Right atrium auricular region (tissue), 2 donors: ENCODE data around the gene DSG2. TPM values are rescaled to one million over a fixed set of nuclear protein-coding genes. Genes with fewer than 3 reads are reported as not detected.
"Not testable (repeated sequence)": the region's sequence is repeated elsewhere in the genome, so short reads cannot be mapped to it uniquely, and the experiment has no call there.

Experiments
- DNase-seq: peaks from one replicate; pipeline ENCODE4 v3.0.0-alpha.2; 2019; ENCODE audit warnings: low spot score
- H3K27ac ChIP-seq, 2 donors: fragments of 200-600 bp; sonication (generic); 1 replicate in 1 of 2; 2 replicates in 1 of 2; pipeline ENCODE4 v1.5.1; 2016 to 2019
- H3K27me3 ChIP-seq, 2 donors: fragments of 200-600 bp; sonication (generic); one replicate each; pipeline versions ENCODE4 v1.5.1 to v1.6.0; 2017 to 2019
- H3K36me3 ChIP-seq: fragments of 200-600 bp; sonication (generic); one replicate; pipeline ENCODE4 v1.5.1; 2016
- H3K4me1 ChIP-seq, 2 donors: fragments of 200-600 bp; sonication (generic); one replicate each; pipeline versions ENCODE4 v1.5.1 to v1.6.0; 2017 to 2019
- H3K4me3 ChIP-seq, 2 donors: fragments of 200-600 bp; sonication (generic); 1 replicate in 1 of 2; 2 replicates in 1 of 2; pipeline ENCODE4 v1.5.1; 2017 to 2019; ENCODE audit warnings: mild to moderate bottlenecking in 1 of 2, moderate library complexity in 1 of 2
- H3K9me3 ChIP-seq, 2 donors: fragments of 200-600 bp; sonication (generic); one replicate each; pipeline ENCODE4 v1.5.1; 2019
- total RNA-seq, 2 donors: library from RNA; depleted of rRNA; stranded (reverse); fragments of >200 nt; gene quantifications; one replicate each; pipeline ENCODE4 v1.1.0, GENCODE V29; 2016
- TF ChIP-seq, protein P1 (sequence below), 2 donors: fragments of 200-600 bp; sonication (generic); IDR thresholded peaks; one replicate each; pipeline ENCODE4 v1.5.1; 2019; ENCODE audit warnings: antibody characterized with exemption in 2 of 2

Gene DSG2
- total RNA-seq, 2 donors from 2014 or later = 64.4 to 72.7 TPM

DNA sequence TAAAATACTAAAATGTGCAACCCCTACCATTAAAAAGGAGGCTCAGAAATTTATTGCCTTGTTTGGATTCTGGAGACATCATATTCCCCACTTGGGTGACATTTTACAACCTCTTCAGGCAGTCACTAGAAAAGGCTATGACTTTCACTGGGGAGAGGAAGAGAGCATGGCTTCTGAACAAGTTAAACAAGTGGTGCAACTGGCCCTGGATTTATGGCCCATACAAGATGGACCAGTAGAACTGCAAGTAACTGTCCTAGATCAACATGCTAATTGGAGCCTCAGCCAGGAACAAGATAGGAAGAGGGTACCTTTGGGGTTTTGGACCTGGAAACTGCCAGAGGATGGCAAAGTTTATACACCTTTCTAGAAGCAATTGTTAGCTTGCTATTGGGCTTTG lies 4.0 kb upstream of the DSG2 start:
- DNase-seq = no peak
- no peak overlapping the region for H3K4me3 ChIP-seq
- no peaks in the 10 kb centered on the region for H3K27me3 ChIP-seq
- TF ChIP-seq, protein P1, sequence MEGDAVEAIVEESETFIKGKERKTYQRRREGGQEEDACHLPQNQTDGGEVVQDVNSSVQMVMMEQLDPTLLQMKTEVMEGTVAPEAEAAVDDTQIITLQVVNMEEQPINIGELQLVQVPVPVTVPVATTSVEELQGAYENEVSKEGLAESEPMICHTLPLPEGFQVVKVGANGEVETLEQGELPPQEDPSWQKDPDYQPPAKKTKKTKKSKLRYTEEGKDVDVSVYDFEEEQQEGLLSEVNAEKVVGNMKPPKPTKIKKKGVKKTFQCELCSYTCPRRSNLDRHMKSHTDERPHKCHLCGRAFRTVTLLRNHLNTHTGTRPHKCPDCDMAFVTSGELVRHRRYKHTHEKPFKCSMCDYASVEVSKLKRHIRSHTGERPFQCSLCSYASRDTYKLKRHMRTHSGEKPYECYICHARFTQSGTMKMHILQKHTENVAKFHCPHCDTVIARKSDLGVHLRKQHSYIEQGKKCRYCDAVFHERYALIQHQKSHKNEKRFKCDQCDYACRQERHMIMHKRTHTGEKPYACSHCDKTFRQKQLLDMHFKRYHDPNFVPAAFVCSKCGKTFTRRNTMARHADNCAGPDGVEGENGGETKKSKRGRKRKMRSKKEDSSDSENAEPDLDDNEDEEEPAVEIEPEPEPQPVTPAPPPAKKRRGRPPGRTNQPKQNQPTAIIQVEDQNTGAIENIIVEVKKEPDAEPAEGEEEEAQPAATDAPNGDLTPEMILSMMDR (IDR thresholded peaks at IDR 0.05) = no peak
- H3K4me1 ChIP-seq = peaks cover 0 to 3% of the 10 kb centered on the region in 2 donors
- H3K36me3 ChIP-seq = no peaks in the 10 kb centered on the region
- no peaks in the 10 kb centered on the region for H3K9me3 ChIP-seq
- no peak overlapping the region for H3K27ac ChIP-seq

DNA sequence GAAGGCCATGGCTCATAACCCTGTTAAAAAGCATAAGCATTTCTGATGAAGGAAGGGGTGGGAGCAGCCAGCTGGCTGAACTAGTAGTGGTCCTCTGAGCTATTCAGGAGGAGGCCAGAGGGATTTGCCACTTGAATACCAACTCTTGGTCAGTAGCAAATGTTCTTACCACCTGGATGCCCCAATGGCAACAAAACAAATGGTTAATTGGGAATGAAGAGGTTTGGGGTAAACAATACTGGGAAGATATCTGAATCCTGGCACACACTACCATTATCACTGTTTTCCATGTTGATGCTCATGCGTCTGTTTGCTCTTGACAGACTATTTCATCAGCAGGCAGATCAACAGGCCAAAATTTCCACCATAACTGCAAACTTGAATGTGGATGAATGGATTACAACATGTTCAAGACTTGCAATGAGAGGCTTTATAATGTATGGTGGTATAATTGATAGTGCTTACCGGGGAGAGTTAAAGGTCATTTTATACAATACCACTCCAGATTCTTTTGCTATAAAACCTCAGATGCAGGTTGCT lies 3.2 kb upstream of the DSG2 start:
- not testable (repeated sequence) for H3K9me3 ChIP-seq, H3K27me3 ChIP-seq
- peaks cover 0 to 12% of the 10 kb centered on the region in 2 donors for H3K4me1 ChIP-seq

DNA sequence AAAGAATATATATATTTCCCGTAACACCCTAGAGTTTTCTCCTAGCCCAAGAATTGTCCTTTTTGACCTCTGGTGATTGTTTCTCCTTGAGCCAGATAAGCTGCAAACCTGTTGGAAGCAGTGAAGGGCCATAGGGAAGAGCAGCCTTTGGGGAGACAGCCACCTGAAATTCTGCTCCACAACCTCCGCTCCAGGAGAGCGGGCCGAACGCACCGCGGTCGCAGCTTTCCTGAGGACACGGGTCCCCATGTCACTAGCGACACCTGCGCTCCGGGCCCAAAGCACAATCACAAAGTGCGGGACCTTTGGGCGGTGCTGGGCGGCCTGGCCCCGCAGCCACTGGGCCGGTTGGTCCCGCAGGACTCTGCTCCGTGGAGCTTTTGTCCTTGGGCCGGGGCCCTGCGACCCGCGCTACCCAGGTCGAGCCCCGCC lies 557 bp upstream of the DSG2 start:
- H3K9me3 ChIP-seq = no peaks in the 10 kb centered on the region
- DNase-seq = no peak
- peak overlapping the region; percentile 75 to 83 for H3K27ac ChIP-seq
- H3K36me3 ChIP-seq = no peaks in the 10 kb centered on the region
- TF ChIP-seq, protein P1 (IDR thresholded peaks at IDR 0.05) = no peak
- no peaks in the 10 kb centered on the region for H3K27me3 ChIP-seq
- H3K4me3 ChIP-seq = peak overlapping the region; percentile 51 to 68
- peaks cover 0 to 15% of the 10 kb centered on the region in 2 donors for H3K4me1 ChIP-seq

More for the DNA sequence above, 3.2 kb upstream of the DSG2 start:
- not testable (repeated sequence) for DNase-seq, H3K27ac ChIP-seq, H3K4me3 ChIP-seq, H3K36me3 ChIP-seq

DNA sequence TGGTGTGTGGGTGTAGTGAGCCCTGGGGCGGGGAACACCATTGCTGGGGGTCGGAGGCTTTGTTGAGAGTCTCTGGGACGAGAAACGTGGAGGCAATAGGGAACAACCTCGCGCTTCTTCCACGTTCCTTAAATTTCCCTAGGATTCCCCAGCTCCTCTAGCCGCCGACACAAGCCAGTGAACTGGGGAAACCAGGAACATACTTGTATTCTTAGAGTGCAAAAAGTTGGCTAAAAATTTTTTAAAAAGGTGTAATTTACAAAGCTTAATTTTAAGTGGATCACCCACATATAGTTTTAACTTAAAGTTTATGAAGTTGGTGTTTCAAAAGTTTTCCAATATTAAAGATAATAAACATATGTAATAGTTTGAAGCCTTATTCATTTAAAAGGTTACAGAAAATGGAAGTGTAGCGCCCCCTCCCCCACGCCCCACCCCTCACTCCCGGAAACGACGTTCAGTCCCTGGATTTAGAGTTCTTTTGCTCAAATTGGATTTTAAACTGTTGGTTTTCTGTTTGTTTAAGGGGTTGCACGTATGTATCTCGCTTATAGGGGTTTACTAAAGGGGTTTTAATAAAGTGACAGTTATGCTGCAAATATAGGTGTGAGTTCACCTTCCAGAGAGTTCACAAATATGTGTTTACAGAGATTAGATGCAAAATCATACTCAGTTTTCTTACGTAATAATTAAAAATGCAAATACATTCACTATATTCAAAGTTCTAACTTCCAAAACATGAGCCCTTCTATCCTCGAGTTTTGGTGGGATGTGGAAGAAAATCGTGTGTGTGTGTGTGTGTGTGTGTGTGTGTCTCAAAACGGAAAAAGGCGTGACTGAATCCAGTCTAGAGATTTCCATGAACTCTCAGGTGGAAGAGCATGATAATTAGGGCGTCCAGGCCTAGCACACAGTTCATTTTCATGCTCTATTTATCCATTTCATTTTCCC lies 872 bp downstream of the DSG2 start:
- Histone ChIP-seq H3K36me3 (no peaks in the 10 kb centered on the region), H3K4me1 (peaks cover 0 to 15% of the 10 kb centered on the region in 2 donors), H3K9me3 (no peaks in the 10 kb centered on the region), H3K27ac (peak overlapping the region; percentile 75 to 83), H3K4me3 (peak overlapping the region; percentile 51 to 68), H3K27me3 (no peaks in the 10 kb centered on the region)
- DNase-seq = no peak
- TF ChIP-seq, protein P1 (IDR thresholded peaks at IDR 0.05) = no peak

DNA sequence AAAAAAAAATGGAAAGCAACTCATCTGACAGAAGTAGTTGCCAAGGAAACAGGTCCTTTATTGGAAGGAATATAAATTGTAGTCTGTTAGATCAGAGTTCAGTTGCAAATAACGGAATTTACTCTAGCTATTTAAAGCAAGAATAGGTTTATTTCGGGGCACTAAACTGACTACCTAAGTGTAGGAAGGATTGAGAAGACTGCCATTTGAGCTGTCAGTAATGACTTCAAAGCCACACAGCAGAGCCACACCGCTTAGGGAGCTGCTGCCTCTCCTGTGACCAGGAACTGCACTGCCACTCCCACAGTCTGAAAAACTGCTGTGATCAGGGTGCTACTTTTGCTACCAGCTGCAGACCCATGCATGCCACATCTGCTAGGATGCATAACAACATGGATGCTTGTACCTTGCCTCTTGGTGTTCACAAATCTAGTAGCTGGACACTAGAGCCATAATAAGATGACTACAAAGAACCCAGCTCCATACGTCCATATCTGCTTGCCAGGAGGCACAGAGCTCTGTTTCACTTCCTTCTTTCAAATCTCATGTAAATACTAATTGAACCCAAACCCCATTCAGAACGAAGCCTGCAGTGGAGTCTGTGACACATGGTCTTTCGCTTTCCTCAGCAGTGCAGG lies 2.2 kb downstream of the DSG2 start:
- TF ChIP-seq, protein P1 (IDR thresholded peaks at IDR 0.05) = no peak
- DNase-seq = no peak
- Histone ChIP-seq H3K4me3 (no peak overlapping the region), H3K27ac (no peak overlapping the region), H3K9me3 (no peaks in the 10 kb centered on the region), H3K4me1 (peaks cover 0 to 21% of the 10 kb centered on the region in 2 donors), H3K36me3 (no peaks in the 10 kb centered on the region), H3K27me3 (no peaks in the 10 kb centered on the region)

DNA sequence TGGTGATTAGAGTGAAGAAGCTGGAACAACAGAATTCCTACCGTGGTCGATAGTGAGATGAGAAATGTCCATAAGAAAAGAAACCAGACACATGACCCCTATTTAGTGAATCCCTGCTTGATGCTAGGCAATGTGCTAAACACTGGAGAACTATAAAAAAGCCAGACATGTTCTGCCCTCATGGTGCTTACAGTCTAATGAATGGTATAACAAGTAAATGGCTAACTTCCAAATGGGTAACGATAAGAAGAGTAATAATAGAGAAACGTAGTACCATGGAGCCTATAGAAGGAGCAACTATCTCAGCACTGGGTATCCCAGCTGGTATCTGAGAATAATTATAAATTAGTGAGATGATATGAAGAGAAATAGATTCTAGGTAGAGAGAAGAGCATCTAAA lies 5.0 kb downstream of the DSG2 start:
- no peaks in the 10 kb centered on the region for H3K9me3 ChIP-seq
- peaks cover 0 to 22% of the 10 kb centered on the region in 2 donors for H3K4me1 ChIP-seq
- no peak overlapping the region for H3K4me3 ChIP-seq
- H3K27ac ChIP-seq = no peak overlapping the region
- TF ChIP-seq, protein P1 (IDR thresholded peaks at IDR 0.05) = no peak
- H3K27me3 ChIP-seq = no peaks in the 10 kb centered on the region
- no peaks in the 10 kb centered on the region for H3K36me3 ChIP-seq
- no peak for DNase-seq
